Measurements from ENCODE around the gene R3HCC1L.

R3HCC1L gene

DNA sequence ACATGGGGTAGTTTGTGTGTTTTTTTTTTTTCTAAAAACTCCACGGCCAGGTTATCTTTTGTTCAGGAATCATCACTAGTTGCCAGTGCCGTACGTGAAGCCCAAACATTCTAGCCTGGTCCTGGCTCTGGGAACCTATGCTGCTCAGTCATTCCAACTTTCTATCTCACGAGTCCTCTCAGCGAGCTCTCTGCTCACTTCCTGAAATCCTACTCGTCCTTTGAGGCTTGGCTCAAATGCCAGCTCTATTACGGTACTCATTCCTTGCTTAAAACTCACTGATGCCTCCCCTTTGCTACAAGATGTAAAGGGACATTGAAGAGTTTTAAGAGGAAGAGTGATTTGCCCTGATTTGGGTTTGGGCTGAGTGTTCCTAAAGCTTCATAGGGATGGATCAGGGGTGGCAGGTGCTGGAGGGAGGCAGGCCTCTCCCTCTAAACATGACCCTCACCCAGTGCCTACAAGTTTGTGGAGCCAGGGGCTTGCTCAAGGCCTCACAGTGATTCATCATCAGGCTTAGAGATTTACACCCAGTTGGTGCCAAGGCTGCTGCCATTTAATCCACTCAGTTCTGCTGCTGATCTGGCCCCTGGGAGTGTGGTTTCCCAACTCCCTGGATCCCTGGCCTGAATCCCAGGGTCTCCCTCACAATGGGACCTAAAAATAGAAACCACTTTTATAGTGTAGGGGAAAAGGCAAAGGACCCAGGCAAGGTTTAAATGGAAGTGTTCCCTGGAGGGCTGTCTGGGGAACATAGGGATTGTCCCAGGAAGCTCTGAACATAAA is 46.1 kb upstream of the R3HCC1L start:
- Histone ChIP-seq H3K4me3 (ENCODE audit: low read length) (no peak overlapping the region), H3K27ac (ENCODE audit: low read depth, low read length) (no peak overlapping the region), H3K4me2 (ENCODE audit: low read length) (no peak overlapping the region), H3K27me3 (ENCODE audit: control insufficient read depth, low read length) (no peaks in the 10 kb centered on the region), H3K9me3 (ENCODE audit: control insufficient read depth, insufficient read depth, low read length) (no peaks in the 10 kb centered on the region), H3K36me3 (ENCODE audit: control insufficient read depth, low read length) (no peaks in the 10 kb centered on the region), H3K4me1 (ENCODE audit: control insufficient read depth, low read length) (no peaks in the 10 kb centered on the region), H4K20me1 (ENCODE audit: control insufficient read depth, insufficient read depth, low read depth, low read length) (no peaks in the 10 kb centered on the region), H3F3A (ENCODE audit: control insufficient read depth, insufficient read depth) (no peaks in the 10 kb centered on the region), H3K9me2 (replicated peaks; ENCODE audit: control insufficient read depth, low read length) (no peaks in the 10 kb centered on the region), H3K79me2 (ENCODE audit: control insufficient read depth, low read length) (no peaks in the 10 kb centered on the region)
- no peak for TF ChIP-seq EZH2phosphoT487 (IDR thresholded peaks at IDR 0.05; ENCODE audit: borderline replicate concordance, low read length)
- TF ChIP-seq CTCF (IDR thresholded peaks at IDR 0.05; ENCODE audit: low read depth, low read length, poor library complexity, severe bottlenecking): no peak

- TF ChIP-seq CTCF (IDR thresholded peaks at IDR 0.05; ENCODE audit: low read depth, low read length, poor library complexity, severe bottlenecking): no peak
- Histone ChIP-seq H3K27ac (ENCODE audit: low read depth, low read length) (no peak overlapping the region), H3K36me3 (ENCODE audit: control insufficient read depth, low read length) (no peaks in the 10 kb centered on the region), H3K4me1 (ENCODE audit: control insufficient read depth, low read length) (no peaks in the 10 kb centered on the region), H3K79me2 (ENCODE audit: control insufficient read depth, low read length) (no peaks in the 10 kb centered on the region), H3K4me2 (ENCODE audit: low read length) (no peak overlapping the region), H4K20me1 (ENCODE audit: control insufficient read depth, insufficient read depth, low read depth, low read length) (no peaks in the 10 kb centered on the region), H3F3A (ENCODE audit: control insufficient read depth, insufficient read depth) (no peaks in the 10 kb centered on the region), H3K9me3 (ENCODE audit: control insufficient read depth, insufficient read depth, low read length) (no peaks in the 10 kb centered on the region), H3K4me3 (ENCODE audit: low read length) (no peak overlapping the region), H3K27me3 (ENCODE audit: control insufficient read depth, low read length) (no peaks in the 10 kb centered on the region), H3K9me2 (replicated peaks; ENCODE audit: control insufficient read depth, low read length) (no peaks in the 10 kb centered on the region)
Measured at GRCh38 chr10:98090822-98091221, 43.6 kb upstream of the R3HCC1L start.

DNA sequence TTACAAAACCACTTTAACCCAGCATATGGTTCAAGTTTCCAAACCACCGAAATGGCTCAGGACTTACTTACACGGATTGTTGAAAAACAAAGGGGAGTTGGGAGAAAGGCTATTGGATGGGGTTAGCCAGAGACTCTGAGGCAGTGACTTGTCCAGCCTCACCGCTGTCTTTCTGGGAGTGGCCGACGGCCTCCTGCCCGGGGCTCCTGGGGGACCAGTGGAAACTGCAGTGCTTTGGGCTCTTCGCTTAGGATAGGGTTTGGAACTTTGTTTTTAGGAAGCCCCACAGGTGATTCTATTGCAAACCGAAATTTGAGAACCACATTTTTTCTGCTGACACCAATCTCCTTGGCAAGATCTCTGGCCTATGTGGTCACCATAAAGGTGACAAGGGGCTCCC is 38.1 kb upstream of the R3HCC1L start:
- Histone ChIP-seq H3K4me1 (ENCODE audit: control insufficient read depth, low read length) (0 out of 2 replicates have a peak, but pooled peaks cover 3% of the 10 kb centered on the region), H4K20me1 (ENCODE audit: control insufficient read depth, insufficient read depth, low read depth, low read length) (no peaks in the 10 kb centered on the region)
- no peak for TF ChIP-seq CTCF (IDR thresholded peaks at IDR 0.05; ENCODE audit: low read depth, low read length, poor library complexity, severe bottlenecking)
- TF ChIP-seq EZH2phosphoT487 (IDR thresholded peaks at IDR 0.05; ENCODE audit: borderline replicate concordance, low read length): no peak

More for the DNA sequence above, 38.1 kb upstream of the R3HCC1L start:
- Histone ChIP-seq H3K79me2 (ENCODE audit: control insufficient read depth, low read length) (no peaks in the 10 kb centered on the region), H3F3A (ENCODE audit: control insufficient read depth, insufficient read depth) (no peaks in the 10 kb centered on the region), H3K9me3 (ENCODE audit: control insufficient read depth, insufficient read depth, low read length) (no peaks in the 10 kb centered on the region), H3K27ac (ENCODE audit: low read depth, low read length) (no peak overlapping the region), H3K36me3 (ENCODE audit: control insufficient read depth, low read length) (no peaks in the 10 kb centered on the region), H3K9me2 (replicated peaks; ENCODE audit: control insufficient read depth, low read length) (no peaks in the 10 kb centered on the region), H3K4me2 (ENCODE audit: low read length) (no peak overlapping the region), H3K27me3 (ENCODE audit: control insufficient read depth, low read length) (no peaks in the 10 kb centered on the region), H3K4me3 (ENCODE audit: low read length) (no peak overlapping the region)

Data from DOHH2 (cell line).